ENCODE results near the gene SUMF1.

Gene SUMF1

DNA sequence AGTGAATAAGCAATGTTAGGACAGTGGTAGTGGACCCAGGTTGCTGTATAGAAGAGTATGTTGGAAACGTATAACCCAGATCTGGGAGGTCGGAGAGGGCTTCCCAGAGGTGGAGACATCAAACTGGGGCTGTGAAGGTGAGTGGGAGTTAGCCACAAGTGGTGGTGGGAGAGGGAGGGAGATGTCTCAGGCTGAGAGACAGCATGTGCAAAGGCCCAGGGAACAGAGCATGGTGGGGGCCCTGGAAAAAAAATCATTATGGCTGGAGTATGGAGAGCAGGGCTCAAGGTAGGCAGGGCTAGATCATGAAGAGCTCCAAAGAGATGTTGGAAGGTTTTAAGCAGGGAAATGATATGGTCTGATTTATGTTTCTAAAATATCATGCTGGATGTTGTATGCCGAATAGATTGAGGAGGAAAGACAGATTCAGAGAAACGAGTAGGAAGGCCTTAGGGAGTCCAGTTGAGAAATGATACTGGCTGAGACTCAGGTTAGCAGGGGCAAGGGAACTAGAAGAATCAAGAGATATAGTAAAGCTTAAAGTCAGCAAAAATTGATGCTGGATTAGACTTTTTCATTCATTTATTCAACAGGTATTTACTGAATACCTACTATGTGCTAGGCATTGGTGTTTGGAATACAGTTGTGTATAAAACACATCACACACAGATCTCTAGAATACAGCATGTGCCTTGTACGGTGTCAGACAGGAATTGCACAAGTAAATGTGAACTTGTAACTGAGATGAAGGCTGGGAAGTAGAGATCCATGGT is 43.1 kb upstream of the SUMF1 start:
- POLR2A ChIA-PET = no interaction called here
- CTCF ChIA-PET = no interaction called here
- no peak for DNase-seq (ENCODE audit: extremely low spot score)
- TF ChIP-seq ELF4 (IDR thresholded peaks at IDR 0.05) (no peak), FOXA1 (IDR thresholded peaks at IDR 0.05) (no peak), SP1 (IDR thresholded peaks at IDR 0.05) (no peak), HDGF (IDR thresholded peaks at IDR 0.05; ENCODE audit: borderline replicate concordance) (no peak), NFRKB (IDR thresholded peaks at IDR 0.05) (no peak), L3MBTL2 (conservative IDR thresholded peaks at IDR 0.05) (no peak), SUZ12 (IDR thresholded peaks at IDR 0.05) (no peak)

GRCh38 chr3:4509043-4509442 is 42.0 kb upstream of the SUMF1 start:
- DNase-seq (ENCODE audit: extremely low spot score) = no peak
- POLR2A ChIA-PET = interaction anchor here (2.1 kb wide), 1 partner anchor 16 kb away, joined by 7 read pairs; the partner anchor contains the start of gene ITPR1
- TF ChIP-seq CTBP1 (IDR thresholded peaks at IDR 0.05; ENCODE audit: borderline replicate concordance) = no peak
- TF ChIP-seq PKNOX1 (IDR thresholded peaks at IDR 0.05) = no peak
- TF ChIP-seq FOXM1 (IDR thresholded peaks at IDR 0.05; ENCODE audit: borderline replicate concordance) = no peak
- TF ChIP-seq LEF1 (IDR thresholded peaks at IDR 0.05; ENCODE audit: borderline replicate concordance) = no peak
- CTCF ChIA-PET = interaction anchor here (0.9 kb wide), 1 partner anchor 14 kb away, joined by 3 read pairs; no protein-coding TSS in a partner anchor

DNA sequence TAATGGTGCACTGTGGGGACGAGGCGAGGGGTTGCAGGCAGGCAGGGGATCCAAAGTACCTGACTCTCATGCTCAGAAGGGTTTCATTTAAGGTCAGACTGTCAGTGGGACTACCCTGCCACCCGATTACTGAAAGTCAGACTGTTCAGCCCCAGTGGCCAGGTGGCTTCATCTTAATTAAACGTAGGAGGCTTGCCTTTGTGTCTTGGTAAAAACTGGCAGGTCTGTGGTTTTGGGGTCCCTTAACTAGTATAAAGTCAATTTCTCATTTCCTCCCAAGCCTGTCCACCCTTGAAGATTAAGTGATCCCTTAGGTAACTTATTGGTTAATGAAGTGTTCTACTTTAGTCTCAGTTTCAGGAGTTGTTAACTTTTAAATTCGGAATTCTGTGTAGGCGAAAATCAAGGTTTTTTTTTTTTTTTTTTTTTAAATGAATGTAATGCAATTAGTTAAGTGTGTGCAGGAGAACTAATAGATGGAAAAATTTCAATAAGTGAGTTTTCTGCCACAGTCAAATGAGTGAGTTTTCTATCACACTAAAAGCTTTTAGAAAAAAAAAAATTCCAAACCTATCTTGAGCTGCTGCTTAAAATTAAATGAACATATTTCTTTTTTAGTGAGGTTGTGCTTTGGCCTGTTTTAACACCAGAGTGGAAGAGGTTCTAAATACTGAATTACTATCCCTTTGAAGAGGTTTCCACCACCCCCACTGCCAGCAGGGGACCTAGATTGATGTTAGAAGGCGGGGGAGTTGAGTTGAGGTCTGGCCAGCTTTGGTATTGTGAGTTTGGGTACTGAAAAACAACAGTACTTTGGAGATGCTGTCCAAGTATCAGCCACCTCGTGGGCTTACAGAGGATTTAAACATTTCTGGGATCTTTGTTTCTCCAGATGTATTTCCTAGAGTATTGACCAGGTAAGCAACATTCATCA is 41.2 kb upstream of the SUMF1 start:
- TF ChIP-seq LEF1 (IDR thresholded peaks at IDR 0.05; ENCODE audit: borderline replicate concordance) (no peak), FOXA1 (IDR thresholded peaks at IDR 0.05) (no peak), NFRKB (IDR thresholded peaks at IDR 0.05) (no peak), SUZ12 (IDR thresholded peaks at IDR 0.05) (no peak), L3MBTL2 (conservative IDR thresholded peaks at IDR 0.05) (no peak), ZNF384 (IDR thresholded peaks at IDR 0.05) (no peak), CTBP1 (IDR thresholded peaks at IDR 0.05; ENCODE audit: borderline replicate concordance) (no peak), PKNOX1 (IDR thresholded peaks at IDR 0.05) (no peak)
- POLR2A ChIA-PET = interaction anchor here (2.1 kb wide), 1 partner anchor 15 kb away, joined by 7 read pairs; the partner anchor contains the start of gene ITPR1
- CTCF ChIA-PET = interaction anchor here (0.9 to 1.1 kb wide), 2 partner anchors 7 to 13 kb away, joined by 3 read pairs; no protein-coding TSS in a partner anchor
- no peak for DNase-seq (ENCODE audit: extremely low spot score)

GRCh38 chr3:4507024-4507596 is 40.0 kb upstream of the SUMF1 start:
- DNase-seq (ENCODE audit: extremely low spot score) = no peak
- CTCF ChIA-PET = interaction anchor here (1.1 kb wide), 1 partner anchor 9 kb away, joined by 3 read pairs; no protein-coding TSS in a partner anchor
- POLR2A ChIA-PET = interaction anchor here (2.1 kb wide), 1 partner anchor 14 kb away, joined by 7 read pairs; the partner anchor contains the start of gene ITPR1
- no peak for TF ChIP-seq HDGF (IDR thresholded peaks at IDR 0.05; ENCODE audit: borderline replicate concordance)
- TF ChIP-seq ELF4 (IDR thresholded peaks at IDR 0.05) = no peak
- TF ChIP-seq SP1 (IDR thresholded peaks at IDR 0.05) = no peak
- TF ChIP-seq FOXK2 (IDR thresholded peaks at IDR 0.05) = no peak
- TF ChIP-seq TARDBP (IDR thresholded peaks at IDR 0.05) = no peak
- no peak for TF ChIP-seq SUZ12 (IDR thresholded peaks at IDR 0.05)
- TF ChIP-seq BHLHE40 (IDR thresholded peaks at IDR 0.05; ENCODE audit: borderline replicate concordance) = no peak
- no peak for TF ChIP-seq ZNF384 (IDR thresholded peaks at IDR 0.05)
- TF ChIP-seq FOXM1 (IDR thresholded peaks at IDR 0.05; ENCODE audit: borderline replicate concordance) = no peak
- no peak for TF ChIP-seq CTBP1 (IDR thresholded peaks at IDR 0.05; ENCODE audit: borderline replicate concordance)
- no peak for TF ChIP-seq ARNT (IDR thresholded peaks at IDR 0.05)
- no peak for TF ChIP-seq LEF1 (IDR thresholded peaks at IDR 0.05; ENCODE audit: borderline replicate concordance)
- TF ChIP-seq L3MBTL2 (conservative IDR thresholded peaks at IDR 0.05) = no peak
- TF ChIP-seq FOXA1 (IDR thresholded peaks at IDR 0.05) = no peak
- TF ChIP-seq PKNOX1 (IDR thresholded peaks at IDR 0.05) = no peak
- TF ChIP-seq NFRKB (IDR thresholded peaks at IDR 0.05) = no peak

DNA sequence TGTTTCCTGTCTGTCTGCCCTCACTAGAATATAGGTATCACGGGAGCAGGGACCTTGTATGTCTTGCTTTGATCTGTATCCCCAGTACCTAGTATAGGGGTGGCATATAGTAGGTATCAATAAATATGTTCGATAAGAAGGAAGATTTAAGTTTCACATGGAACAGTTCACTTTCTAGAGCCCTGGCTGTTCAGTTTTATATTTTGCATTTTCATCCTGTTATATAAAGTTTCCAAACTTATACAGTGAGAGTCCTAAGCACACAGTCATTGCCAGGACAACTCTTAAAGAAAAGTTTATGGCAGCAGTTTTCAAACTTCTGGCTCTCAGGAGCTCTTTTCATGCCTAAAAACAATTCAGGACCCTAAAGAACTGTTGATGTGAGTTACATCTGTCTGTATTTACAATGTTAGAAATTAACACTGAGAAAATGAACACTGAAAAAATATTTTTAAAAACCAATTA is 39.5 kb upstream of the SUMF1 start:
- ChIA-PET POLR2A (no interaction called here), CTCF (interaction anchor here (1.1 kb wide), 1 partner anchor 9 kb away, joined by 3 read pairs; no protein-coding TSS in a partner anchor)
- TF ChIP-seq HDGF (IDR thresholded peaks at IDR 0.05; ENCODE audit: borderline replicate concordance) (no peak), TARDBP (IDR thresholded peaks at IDR 0.05) (no peak), BHLHE40 (IDR thresholded peaks at IDR 0.05; ENCODE audit: borderline replicate concordance) (no peak), CTBP1 (IDR thresholded peaks at IDR 0.05; ENCODE audit: borderline replicate concordance) (no peak), ZNF384 (IDR thresholded peaks at IDR 0.05) (no peak), PKNOX1 (IDR thresholded peaks at IDR 0.05) (no peak)
- no peak for DNase-seq (ENCODE audit: extremely low spot score)

Data from HEK293T (cell line).